Right atrium auricular region (tissue), 2 donors: Measurements from ENCODE around the gene TMEM156. TPM values are rescaled to one million over a fixed set of nuclear protein-coding genes. Genes with fewer than 3 reads are reported as not detected.

Experiments used
- DNase-seq: peaks from one replicate; pipeline ENCODE4 v3.0.0-alpha.2; 2019; ENCODE audit warnings: low spot score
- H3K27ac ChIP-seq, 2 donors: fragments of 200-600 bp; sonication (generic); 1 replicate in 1 of 2; 2 replicates in 1 of 2; pipeline ENCODE4 v1.5.1; 2016 to 2019
- H3K27me3 ChIP-seq, 2 donors: fragments of 200-600 bp; sonication (generic); one replicate each; pipeline versions ENCODE4 v1.5.1 to v1.6.0; 2017 to 2019
- H3K36me3 ChIP-seq: fragments of 200-600 bp; sonication (generic); one replicate; pipeline ENCODE4 v1.5.1; 2016
- H3K4me1 ChIP-seq, 2 donors: fragments of 200-600 bp; sonication (generic); one replicate each; pipeline versions ENCODE4 v1.5.1 to v1.6.0; 2017 to 2019
- H3K4me3 ChIP-seq, 2 donors: fragments of 200-600 bp; sonication (generic); 1 replicate in 1 of 2; 2 replicates in 1 of 2; pipeline ENCODE4 v1.5.1; 2017 to 2019; ENCODE audit warnings: mild to moderate bottlenecking in 1 of 2, moderate library complexity in 1 of 2
- H3K9me3 ChIP-seq, 2 donors: fragments of 200-600 bp; sonication (generic); one replicate each; pipeline ENCODE4 v1.5.1; 2019
- total RNA-seq, 2 donors: library from RNA; depleted of rRNA; stranded (reverse); fragments of >200 nt; gene quantifications; one replicate each; pipeline ENCODE4 v1.1.0, GENCODE V29; 2016
- TF ChIP-seq, protein P1 (sequence below), 2 donors: fragments of 200-600 bp; sonication (generic); IDR thresholded peaks; one replicate each; pipeline ENCODE4 v1.5.1; 2019; ENCODE audit warnings: antibody characterized with exemption in 2 of 2

TMEM156 gene
- total RNA-seq, 2 donors from 2014 or later = not detected

DNA sequence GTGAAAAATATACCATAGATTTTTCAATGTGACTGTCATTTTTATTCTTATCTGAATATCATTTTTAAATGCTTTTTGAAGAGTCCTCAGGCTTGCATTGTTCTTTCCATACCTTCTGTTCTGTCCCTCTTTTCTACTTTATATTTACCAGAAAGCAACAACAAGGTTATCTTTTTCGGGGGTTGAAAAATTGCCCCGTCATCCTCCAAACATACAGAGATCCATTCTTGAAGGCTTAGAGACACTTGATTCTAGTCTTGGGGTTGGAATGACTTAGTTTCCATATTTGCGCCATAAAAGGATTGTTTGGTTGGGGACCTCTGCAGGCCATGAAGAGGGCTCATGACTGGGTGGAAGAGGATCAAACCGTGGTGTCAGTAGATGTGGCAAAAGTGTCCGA is 101.1 kb downstream of the TMEM156 start:
- Histone ChIP-seq H3K9me3 (no peaks in the 10 kb centered on the region), H3K4me1 (no peaks in the 10 kb centered on the region), H3K27ac (no peak overlapping the region), H3K27me3 (no peaks in the 10 kb centered on the region), H3K36me3 (peaks cover 84% of the 10 kb centered on the region), H3K4me3 (no peak overlapping the region)
- TF ChIP-seq, protein P1, sequence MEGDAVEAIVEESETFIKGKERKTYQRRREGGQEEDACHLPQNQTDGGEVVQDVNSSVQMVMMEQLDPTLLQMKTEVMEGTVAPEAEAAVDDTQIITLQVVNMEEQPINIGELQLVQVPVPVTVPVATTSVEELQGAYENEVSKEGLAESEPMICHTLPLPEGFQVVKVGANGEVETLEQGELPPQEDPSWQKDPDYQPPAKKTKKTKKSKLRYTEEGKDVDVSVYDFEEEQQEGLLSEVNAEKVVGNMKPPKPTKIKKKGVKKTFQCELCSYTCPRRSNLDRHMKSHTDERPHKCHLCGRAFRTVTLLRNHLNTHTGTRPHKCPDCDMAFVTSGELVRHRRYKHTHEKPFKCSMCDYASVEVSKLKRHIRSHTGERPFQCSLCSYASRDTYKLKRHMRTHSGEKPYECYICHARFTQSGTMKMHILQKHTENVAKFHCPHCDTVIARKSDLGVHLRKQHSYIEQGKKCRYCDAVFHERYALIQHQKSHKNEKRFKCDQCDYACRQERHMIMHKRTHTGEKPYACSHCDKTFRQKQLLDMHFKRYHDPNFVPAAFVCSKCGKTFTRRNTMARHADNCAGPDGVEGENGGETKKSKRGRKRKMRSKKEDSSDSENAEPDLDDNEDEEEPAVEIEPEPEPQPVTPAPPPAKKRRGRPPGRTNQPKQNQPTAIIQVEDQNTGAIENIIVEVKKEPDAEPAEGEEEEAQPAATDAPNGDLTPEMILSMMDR (IDR thresholded peaks at IDR 0.05) = no peak
- no peak for DNase-seq

DNA sequence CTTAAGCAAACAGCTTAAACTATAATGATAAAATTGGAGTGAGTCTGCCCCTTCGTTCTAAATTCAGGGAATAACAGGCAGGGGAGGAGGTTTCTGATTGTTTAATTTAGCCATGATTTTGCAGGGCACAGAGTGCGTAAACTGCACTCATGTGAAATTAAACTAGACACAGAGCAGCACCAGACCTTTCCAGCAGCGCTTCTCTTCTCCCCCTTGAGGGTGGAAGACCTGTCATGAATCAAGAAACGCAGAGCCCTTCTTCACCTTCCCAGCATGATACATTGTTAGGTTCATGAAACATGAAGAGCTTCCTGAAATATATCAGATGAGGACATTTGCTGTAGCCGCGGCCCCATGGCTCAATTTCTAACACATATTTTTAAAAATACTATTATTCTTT is 101.5 kb downstream of the TMEM156 start:
- Histone ChIP-seq H3K36me3 (peaks cover 82% of the 10 kb centered on the region), H3K27me3 (no peaks in the 10 kb centered on the region), H3K9me3 (no peaks in the 10 kb centered on the region), H3K4me1 (no peaks in the 10 kb centered on the region), H3K4me3 (no peak overlapping the region), H3K27ac (no peak overlapping the region)
- no peak for DNase-seq
- TF ChIP-seq, protein P1 (IDR thresholded peaks at IDR 0.05) = no peak

GRCh38 chr4:38930204-38930603 is 102.0 kb downstream of the TMEM156 start:
- H3K4me3 ChIP-seq = no peak overlapping the region
- no peak overlapping the region for H3K27ac ChIP-seq
- H3K36me3 ChIP-seq = peaks cover 76% of the 10 kb centered on the region

GRCh38 chr4:38928974-38929373 is 103.2 kb downstream of the TMEM156 start:
- TF ChIP-seq, protein P1 (IDR thresholded peaks at IDR 0.05) = no peak
- Histone ChIP-seq H3K4me3 (no peak overlapping the region), H3K27me3 (no peaks in the 10 kb centered on the region), H3K9me3 (no peaks in the 10 kb centered on the region), H3K27ac (no peak overlapping the region), H3K36me3 (peaks cover 67% of the 10 kb centered on the region), H3K4me1 (peaks cover 0 to 6% of the 10 kb centered on the region in 2 donors)
- DNase-seq = no peak

More at GRCh38 chr4:38930204-38930603, 102.0 kb downstream of the TMEM156 start:
- DNase-seq = no peak
- no peaks in the 10 kb centered on the region for H3K4me1 ChIP-seq
- H3K27me3 ChIP-seq = no peaks in the 10 kb centered on the region
- no peaks in the 10 kb centered on the region for H3K9me3 ChIP-seq
- TF ChIP-seq, protein P1 (IDR thresholded peaks at IDR 0.05) = no peak

- peaks cover 63% of the 10 kb centered on the region for H3K36me3 ChIP-seq
- TF ChIP-seq, protein P1 (IDR thresholded peaks at IDR 0.05) = no peak
- no peaks in the 10 kb centered on the region for H3K9me3 ChIP-seq
- H3K4me3 ChIP-seq = no peak overlapping the region
- no peaks in the 10 kb centered on the region for H3K27me3 ChIP-seq
- peaks cover 0 to 7% of the 10 kb centered on the region in 2 donors for H3K4me1 ChIP-seq
- H3K27ac ChIP-seq = no peak overlapping the region
- DNase-seq = no peak
Measured at GRCh38 chr4:38928568-38928967, 103.6 kb downstream of the TMEM156 start.

DNA sequence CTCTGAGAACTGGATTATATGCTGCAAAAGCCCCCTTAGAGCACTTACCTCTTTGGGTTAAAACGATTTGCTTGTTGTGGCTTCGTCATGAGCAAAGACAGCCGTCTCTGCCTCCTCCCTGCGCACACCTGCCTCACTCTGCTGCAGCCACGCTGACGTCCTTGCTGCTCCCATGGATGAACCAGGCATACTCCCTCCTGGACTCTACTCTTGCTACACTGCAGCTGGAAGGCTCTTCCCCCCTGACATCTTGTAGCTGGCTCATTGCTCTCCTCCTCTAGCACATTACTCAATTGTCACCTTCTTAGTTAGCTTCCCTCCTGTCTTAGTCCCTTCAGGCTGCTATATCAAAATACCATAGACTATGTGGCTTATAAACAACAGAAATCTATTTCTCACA is 105.3 kb downstream of the TMEM156 start:
- no peak overlapping the region for H3K4me3 ChIP-seq
- peaks cover 54% of the 10 kb centered on the region for H3K36me3 ChIP-seq
- H3K27ac ChIP-seq = no peak overlapping the region
- no peak for DNase-seq
- H3K9me3 ChIP-seq = no peaks in the 10 kb centered on the region
- no peaks in the 10 kb centered on the region for H3K27me3 ChIP-seq
- peaks cover 0 to 7% of the 10 kb centered on the region in 2 donors for H3K4me1 ChIP-seq
- TF ChIP-seq, protein P1 (IDR thresholded peaks at IDR 0.05) = no peak
